RKO (cell line): ENCODE results near the gene TMPRSS12.
"Not testable (repeated sequence)": the region's sequence is repeated elsewhere in the genome, so short reads cannot be mapped to it uniquely, and the experiment has no call there.

ENCODE experiments used
- DNase-seq: peaks from one replicate; pipeline ENCODE4 v3.0.0-alpha.2; 2016; ENCODE audit warnings: low spot score

Gene TMPRSS12

DNA sequence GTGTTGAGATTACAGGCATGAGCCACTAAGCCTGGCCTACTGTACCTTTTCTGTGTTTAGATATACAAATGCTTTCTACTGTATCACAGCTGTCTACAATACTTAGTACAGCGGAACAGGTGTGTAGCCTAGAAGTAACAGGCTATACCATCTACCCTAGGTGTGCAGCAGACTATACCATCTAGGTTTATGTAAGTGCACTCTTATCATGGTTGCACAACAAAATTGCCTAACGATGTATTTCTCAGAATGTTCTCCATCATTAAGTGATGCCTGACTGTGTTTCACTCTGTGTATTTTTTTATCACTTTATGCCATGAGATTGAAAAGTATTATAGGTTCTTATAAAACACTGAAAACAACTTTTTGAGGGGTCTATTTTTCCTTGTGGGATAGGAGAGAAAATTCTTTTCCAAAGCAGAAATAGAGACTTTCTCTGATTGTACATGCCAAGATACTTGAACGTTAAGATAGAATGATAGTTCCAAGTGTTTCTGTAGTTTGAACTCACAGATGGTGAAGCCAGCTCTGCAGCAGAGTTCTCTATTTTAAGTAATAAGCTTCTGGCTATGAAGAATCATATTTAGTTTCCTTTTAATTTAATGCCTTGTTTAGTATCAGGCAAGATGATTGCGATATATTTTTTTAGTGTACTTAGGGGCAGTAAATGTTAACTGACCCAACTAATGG, 17.0 kb downstream of the TMPRSS12 start:
- no peak for DNase-seq

- DNase-seq = peak; percentile 69
Observed at GRCh38 chr12:50862316-50862715, 19.6 kb downstream of the TMPRSS12 start.

GRCh38 chr12:50865266-50865665, 22.5 kb downstream of the TMPRSS12 start:
- DNase-seq = no peak

DNA sequence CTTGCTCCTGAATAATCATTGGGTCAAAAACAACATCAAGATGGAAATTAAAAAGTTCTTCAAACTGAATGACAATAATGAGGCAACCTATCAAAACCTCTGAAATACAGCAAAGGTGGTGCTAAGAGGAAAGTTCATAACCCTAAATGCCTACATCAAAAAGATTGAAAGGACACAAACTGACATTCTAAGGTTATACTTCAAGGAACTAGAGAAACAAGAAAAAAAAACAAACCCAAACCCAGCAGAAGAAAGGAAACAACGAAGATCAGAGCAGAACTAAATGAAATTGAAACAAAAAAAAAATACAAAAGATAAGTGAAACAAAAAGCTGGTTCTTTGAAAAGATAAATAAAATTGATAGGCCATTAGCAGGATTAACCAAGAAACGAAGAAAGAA, 26.2 kb downstream of the TMPRSS12 start:
- not testable (repeated sequence) for DNase-seq

DNA sequence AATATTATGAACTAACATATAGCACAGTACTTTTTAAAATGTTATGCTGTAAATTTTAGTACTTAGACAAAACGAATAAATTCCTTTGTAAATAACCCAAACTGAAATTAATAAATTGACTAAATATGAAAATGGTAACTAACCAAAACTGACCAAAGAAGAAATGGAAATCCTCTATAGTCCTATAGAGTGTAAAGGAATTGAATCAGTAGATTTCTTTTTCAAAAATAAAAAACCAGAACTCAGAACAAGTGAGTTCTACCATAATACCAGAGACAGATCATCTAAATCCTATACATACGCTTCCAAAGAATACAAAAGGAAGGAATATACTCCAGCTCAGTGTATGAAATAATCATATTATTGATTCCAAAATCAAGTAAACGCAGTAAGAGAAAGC, 39.8 kb downstream of the TMPRSS12 start:
- DNase-seq = no peak

DNA sequence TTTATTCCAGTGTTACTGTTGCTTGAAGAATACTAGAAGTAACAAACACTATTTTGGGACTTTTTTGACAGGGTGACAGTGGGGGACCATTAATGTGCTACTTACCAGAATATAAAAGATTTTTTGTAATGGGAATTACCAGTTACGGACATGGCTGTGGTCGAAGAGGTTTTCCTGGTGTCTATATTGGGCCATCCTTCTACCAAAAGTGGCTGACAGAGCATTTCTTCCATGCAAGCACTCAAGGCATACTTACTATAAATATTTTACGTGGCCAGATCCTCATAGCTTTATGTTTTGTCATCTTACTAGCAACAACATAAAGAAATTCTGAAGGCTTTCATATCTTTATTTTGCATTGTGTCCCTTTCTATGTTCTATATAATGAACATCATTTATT, 44.5 kb downstream of the TMPRSS12 start:
- DNase-seq = no peak

- no peak for DNase-seq
Observed at GRCh38 chr12:50888666-50889065, 45.9 kb downstream of the TMPRSS12 start.

DNA sequence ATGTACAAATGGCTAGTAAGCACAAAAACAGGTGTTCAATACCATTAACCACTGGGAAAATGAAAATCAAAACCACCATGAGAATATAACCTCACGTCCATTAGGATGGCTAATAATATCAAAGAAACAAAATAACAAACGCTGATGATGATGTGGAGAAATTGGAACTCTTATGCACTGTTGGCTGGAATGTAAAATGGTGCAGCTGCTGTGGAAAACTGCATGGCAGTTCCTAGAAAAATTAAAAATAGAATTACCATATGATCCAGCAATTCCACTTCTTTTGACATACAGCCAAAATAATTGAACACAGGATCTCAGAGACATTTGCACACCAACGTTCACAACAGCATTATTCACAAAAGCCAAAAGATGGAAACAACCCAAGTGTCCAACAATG, 51.5 kb downstream of the TMPRSS12 start:
- DNase-seq = no peak

- DNase-seq = no peak
Observed at GRCh38 chr12:50901685-50902113, 59.0 kb downstream of the TMPRSS12 start.

GRCh38 chr12:50908479-50908878, 65.8 kb downstream of the TMPRSS12 start:
- DNase-seq = not testable (repeated sequence)

GRCh38 chr12:50912361-50912760, 69.6 kb downstream of the TMPRSS12 start:
- not testable (repeated sequence) for DNase-seq

- no peak for DNase-seq
Observed at GRCh38 chr12:50913224-50913623, 70.5 kb downstream of the TMPRSS12 start.

GRCh38 chr12:50914872-50915484, 72.3 kb downstream of the TMPRSS12 start:
- no peak for DNase-seq

DNA sequence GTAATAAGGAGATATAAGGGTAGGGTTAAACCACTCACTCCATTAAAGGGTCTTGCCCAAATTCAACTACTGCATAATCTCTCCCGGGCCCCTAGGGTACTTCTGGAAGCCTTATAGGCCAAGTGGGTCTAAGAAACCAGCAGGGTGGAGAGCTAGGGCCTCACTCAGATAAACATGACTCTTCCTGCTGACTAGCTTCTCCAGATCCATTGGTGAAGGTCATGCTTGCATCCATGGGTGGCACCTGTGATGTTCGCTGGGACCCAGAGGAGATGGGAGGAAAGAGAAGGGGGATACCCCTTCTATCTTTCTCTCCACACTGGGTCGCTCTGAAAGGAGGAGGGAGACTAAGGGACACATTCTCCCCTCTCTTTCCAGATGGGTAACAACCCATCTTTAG, 73.6 kb downstream of the TMPRSS12 start:
- DNase-seq = no peak

- no peak for DNase-seq
Observed at GRCh38 chr12:50918584-50919316, 76.0 kb downstream of the TMPRSS12 start.

GRCh38 chr12:50922820-50923219, 80.1 kb downstream of the TMPRSS12 start:
- no peak for DNase-seq

GRCh38 chr12:50923361-50924130, 80.8 kb downstream of the TMPRSS12 start:
- DNase-seq = no peak

DNA sequence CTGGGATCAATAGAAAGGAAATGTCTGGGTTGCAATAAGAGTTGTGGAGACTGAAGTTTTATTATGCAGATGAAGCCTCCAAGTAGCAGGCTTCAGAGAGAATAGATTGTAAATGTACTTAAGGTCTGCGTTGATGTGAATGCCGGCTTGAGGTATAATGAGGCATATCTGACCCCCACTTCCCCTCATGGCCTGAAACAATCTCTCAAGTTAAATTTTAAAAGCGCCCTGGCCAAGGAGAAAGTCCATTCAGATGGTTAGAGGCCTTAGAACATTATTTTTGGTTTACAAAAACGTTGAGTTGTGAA, 81.4 kb downstream of the TMPRSS12 start:
- DNase-seq = no peak

DNA sequence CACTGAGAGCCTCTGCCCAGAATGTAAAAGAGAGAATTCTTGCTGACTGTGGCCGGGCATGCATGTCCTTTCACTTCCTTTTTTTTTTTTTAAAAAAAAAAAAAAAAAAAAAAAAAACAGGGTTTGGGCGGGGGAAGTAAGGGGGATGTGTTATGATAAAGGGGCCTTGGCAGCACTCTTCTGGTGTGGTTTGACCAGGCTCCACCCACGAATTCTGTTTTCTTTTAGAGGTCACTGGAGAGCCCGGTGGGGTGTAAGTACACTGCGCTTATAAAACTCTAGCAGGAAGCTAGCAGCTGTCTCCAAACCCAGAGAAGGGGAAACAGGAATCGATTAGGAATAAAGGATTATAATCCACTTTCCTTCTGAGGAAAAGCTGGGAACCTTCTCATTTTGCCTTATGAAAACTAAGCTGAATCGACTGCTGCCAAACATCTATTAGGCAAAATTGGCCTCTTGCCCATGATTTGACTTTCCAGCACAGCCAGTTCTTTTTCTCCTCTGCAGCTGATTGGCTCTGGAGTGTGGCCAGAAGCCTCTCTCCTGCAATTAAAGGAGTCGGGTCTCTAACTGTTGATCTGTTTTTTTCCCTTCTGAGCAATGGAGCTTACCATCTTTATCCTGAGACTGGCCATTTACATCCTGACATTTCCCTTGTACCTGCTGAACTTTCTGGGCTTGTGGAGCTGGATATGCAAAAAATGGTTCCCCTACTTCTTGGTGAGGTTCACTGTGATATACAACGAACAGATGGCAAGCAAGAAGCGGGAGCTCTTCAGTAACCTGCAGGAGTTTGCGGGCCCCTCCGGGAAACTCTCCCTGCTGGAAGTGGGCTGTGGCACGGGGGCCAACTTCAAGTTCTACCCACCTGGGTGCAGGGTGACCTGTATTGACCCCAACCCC, 82.0 kb downstream of the TMPRSS12 start:
- DNase-seq = no peak

GRCh38 chr12:50925342-50925651, 82.6 kb downstream of the TMPRSS12 start:
- DNase-seq = no peak

DNA sequence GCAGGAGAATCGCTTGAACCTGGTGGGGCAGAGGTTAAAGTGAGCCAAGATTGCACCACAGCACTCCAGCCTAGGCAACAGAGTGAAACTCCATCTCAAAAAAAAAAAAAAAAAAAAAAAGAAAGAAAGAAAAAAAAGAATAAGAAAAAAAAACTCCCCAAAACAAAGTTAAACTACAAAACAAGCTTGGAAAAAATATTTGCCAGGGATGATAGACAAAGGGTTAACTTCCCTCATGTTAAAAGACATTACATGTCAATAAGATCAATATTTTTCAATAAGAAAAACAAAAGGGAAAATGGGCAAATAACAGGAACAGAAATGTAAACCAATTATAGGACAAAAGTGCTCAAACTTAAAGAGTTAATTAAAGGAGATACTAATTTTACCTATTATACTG, 83.2 kb downstream of the TMPRSS12 start:
- DNase-seq = no peak

DNA sequence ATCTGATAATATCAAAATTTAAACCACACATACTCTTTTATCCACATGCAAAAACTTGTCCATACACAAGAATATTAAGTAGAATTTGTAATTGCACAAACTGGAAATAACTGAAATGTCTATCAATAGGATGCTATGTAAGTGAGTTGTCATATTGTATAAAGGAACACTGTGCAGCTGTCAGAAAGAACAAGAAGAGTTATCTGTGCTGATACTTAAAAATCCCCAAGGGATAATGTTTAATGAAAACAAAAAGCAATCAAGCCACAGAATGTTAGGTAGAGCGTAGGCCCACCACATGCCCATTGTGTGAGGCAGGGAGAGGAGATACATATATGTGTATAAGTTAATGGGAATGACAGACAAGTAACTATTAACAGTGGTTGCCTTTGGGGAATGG, 83.7 kb downstream of the TMPRSS12 start:
- no peak for DNase-seq
